Rectal smooth muscle tissue (tissue), 1 donor: ENCODE data around the gene TLL2.

Source experiments
- H3K27ac ChIP-seq: one replicate; pipeline ENCODE4 v1.7.0; 2013; ENCODE audit warnings: low read depth, low read length, inconsistent platforms
- H3K27me3 ChIP-seq: one replicate; pipeline ENCODE4 v1.7.0; 2013; ENCODE audit warnings: low read length; ENCODE audit not compliant: control insufficient read depth, insufficient read depth
- H3K36me3 ChIP-seq: one replicate; pipeline ENCODE4 v1.7.0; 2013; ENCODE audit warnings: low read length; ENCODE audit not compliant: control insufficient read depth, insufficient read depth
- H3K4me1 ChIP-seq: one replicate; pipeline ENCODE4 v1.7.0; 2013; ENCODE audit warnings: low read length; ENCODE audit not compliant: control insufficient read depth, insufficient read depth
- H3K4me3 ChIP-seq: one replicate; pipeline ENCODE4 v1.7.0; 2013; ENCODE audit warnings: low read length
- H3K9ac ChIP-seq: one replicate; pipeline ENCODE4 v1.7.0; 2013; ENCODE audit warnings: low read length

Gene TLL2

DNA sequence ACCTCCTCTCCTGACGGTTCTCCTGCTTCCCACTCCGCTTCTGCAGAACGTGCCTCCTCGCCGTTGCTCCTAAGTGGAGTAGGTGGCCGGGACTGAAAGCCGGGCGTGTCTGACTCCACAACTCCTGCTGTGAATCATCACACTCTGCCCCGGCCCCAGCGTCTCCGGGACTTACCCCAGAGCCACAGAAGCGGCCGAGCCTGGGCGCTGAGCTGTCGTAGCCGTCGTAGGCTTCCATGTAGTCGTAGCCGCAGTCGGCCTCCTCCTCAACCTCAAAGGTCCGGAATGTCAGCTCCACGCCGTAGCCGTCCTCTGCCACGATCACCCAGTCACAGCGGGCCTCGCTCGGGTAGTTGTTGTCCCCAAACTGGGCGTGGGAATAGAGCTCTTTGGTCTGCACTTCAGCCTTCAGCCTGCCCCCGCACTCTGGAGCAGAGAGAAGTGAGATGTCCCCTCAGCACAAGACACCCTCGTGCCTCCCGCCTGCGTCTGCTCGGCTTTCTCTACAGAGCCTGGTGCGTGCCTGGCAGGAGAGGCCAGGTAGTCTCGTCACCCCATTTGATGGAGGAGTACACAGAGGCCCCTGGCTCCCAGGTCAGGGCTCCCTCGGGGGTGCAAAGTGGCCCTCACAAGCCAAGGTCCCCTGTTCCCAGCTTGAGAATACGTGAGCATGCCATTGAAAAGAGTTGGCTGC lies 143.7 kb downstream of the TLL2 start:
- H3K4me3 ChIP-seq: no peak overlapping the region
- no peaks in the 10 kb centered on the region for H3K36me3 ChIP-seq
- no peak overlapping the region for H3K9ac ChIP-seq
- peaks cover 2% of the 10 kb centered on the region for H3K4me1 ChIP-seq
- no peak overlapping the region for H3K27ac ChIP-seq
- no peaks in the 10 kb centered on the region for H3K27me3 ChIP-seq

DNA sequence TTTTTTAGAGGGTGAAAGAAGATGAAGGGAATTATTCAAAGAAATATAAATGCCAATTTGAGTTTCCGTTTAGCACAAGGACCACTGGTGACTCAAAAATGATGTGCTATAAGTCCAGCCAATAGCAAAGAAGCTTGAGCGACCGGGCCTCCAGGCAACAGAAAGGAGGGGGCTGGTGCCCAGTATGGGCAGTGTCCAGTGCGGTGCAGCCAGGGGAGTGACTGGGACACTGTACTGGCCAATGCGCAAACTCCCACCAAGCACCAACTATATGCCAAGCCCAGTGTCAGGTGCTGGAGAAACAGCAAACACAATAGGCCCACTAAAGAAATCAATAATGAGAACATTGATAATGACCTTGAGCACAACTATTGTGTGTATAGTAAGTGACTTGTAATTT lies 144.8 kb downstream of the TLL2 start:
- Histone ChIP-seq H3K4me3 (no peak overlapping the region), H3K9ac (no peak overlapping the region), H3K27ac (no peak overlapping the region), H3K36me3 (no peaks in the 10 kb centered on the region), H3K27me3 (no peaks in the 10 kb centered on the region), H3K4me1 (no peaks in the 10 kb centered on the region)

DNA sequence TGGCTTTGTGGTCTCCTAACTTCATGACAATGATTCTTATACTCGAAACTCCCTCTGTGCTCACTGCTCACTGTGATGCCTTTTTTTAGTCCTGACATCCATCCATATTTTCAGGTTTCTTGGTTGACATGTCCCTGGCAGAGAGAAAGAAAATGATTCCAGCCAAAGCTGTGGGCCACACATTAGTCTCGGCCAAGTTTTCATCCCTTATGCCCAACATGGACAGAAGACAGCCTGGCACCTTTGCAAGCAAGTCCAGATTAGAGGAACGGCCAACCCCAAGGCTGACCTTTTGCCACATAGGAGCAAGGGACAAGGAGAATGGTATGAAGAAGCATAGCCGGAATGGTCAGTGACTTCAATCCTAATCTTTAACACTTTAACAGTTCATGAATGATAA lies 146.3 kb downstream of the TLL2 start:
- no peak overlapping the region for H3K9ac ChIP-seq
- no peaks in the 10 kb centered on the region for H3K4me1 ChIP-seq
- no peak overlapping the region for H3K4me3 ChIP-seq
- H3K27ac ChIP-seq: no peak overlapping the region
- no peaks in the 10 kb centered on the region for H3K27me3 ChIP-seq
- H3K36me3 ChIP-seq: no peaks in the 10 kb centered on the region

DNA sequence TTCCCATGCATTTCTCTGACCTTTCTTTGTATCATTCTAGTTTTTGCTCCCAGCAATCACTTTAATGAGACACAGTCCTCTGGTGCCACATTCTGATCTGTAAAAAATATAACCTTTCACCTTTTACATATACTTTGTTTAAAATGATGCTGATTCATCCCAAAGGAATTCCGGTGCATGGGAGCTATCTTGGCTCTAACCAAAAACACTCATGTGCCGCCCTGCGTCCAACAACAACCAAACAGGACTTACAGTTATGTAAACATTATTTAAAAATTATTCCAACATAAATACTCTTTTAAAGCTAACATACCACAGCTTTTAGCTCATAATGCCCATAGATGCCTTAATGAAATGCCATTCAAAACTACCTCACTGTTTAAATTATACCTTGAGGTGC lies 147.2 kb downstream of the TLL2 start:
- no peaks in the 10 kb centered on the region for H3K27me3 ChIP-seq
- no peaks in the 10 kb centered on the region for H3K4me1 ChIP-seq
- H3K9ac ChIP-seq: no peak overlapping the region
- no peak overlapping the region for H3K27ac ChIP-seq
- H3K4me3 ChIP-seq: no peak overlapping the region
- H3K36me3 ChIP-seq: no peaks in the 10 kb centered on the region

DNA sequence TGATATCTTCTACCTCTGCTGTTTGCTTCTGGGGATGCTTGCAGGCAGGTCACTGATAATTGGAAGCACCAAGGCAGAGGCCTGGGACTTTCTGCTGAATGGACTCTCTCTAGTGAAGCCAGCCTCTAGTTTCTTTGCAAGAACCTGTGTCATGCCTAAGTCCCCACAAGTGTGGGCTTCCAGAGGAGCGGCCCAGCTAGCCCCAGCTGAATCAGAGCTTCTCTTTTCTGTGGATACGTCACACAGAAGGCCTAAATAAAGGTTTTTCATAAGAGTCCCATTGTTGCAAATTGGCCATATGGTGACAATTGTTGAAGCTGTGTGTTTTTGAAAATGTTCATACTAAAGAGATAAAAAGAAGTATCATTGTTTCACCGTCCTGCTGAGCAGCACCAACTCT lies 148.2 kb downstream of the TLL2 start:
- H3K27me3 ChIP-seq: no peaks in the 10 kb centered on the region
- no peak overlapping the region for H3K9ac ChIP-seq
- no peak overlapping the region for H3K27ac ChIP-seq
- no peaks in the 10 kb centered on the region for H3K4me1 ChIP-seq
- no peak overlapping the region for H3K4me3 ChIP-seq
- no peaks in the 10 kb centered on the region for H3K36me3 ChIP-seq

DNA sequence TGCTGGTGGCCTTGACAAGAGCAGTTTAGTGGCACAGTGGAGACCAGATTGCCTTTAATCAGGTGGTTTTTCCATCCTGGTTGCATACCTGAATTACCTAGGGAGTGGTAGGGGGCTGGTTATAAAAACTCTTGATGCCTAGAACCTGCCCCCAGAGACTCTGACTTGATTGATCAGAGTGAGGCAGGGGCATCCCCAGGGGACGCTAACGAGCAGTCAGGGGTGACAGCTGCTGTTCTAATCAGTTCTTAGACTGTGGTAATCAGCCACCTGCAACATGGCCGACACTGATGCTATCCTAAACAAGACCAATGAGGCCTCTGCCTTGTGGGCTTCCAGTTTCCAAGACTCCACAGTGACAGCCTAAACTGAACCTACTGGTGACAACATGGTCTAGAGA lies 153.0 kb downstream of the TLL2 start:
- no peak overlapping the region for H3K4me3 ChIP-seq
- H3K4me1 ChIP-seq: no peaks in the 10 kb centered on the region
- H3K36me3 ChIP-seq: no peaks in the 10 kb centered on the region
- no peaks in the 10 kb centered on the region for H3K27me3 ChIP-seq
- H3K27ac ChIP-seq: no peak overlapping the region
- H3K9ac ChIP-seq: no peak overlapping the region

- Histone ChIP-seq H3K27ac (no peak overlapping the region), H3K36me3 (no peaks in the 10 kb centered on the region), H3K4me3 (no peak overlapping the region), H3K27me3 (no peaks in the 10 kb centered on the region), H3K9ac (no peak overlapping the region), H3K4me1 (no peaks in the 10 kb centered on the region)
Measured at GRCh38 chr10:96360331-96360730, 153.4 kb downstream of the TLL2 start.

DNA sequence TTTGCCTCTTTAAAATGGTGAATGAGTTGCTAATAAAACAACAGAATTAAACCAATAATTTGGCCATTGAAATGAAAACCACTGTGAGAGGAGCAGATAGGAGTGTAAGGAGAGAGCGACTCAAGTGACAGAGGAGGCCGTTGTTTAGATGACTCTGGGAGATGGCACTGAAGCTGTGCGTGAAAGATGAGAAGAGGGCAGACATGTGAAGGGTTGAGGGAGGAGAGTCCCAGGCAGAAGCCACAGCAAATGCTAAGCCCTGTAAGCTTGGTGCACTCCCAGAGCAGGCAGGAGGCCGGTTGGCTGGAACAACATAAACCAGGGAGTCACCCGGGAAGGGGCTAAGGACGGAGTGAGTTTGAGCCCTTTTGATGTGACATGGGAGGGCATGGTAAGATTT lies 154.1 kb downstream of the TLL2 start:
- H3K27ac ChIP-seq: no peak overlapping the region
- no peaks in the 10 kb centered on the region for H3K4me1 ChIP-seq
- no peak overlapping the region for H3K4me3 ChIP-seq
- H3K36me3 ChIP-seq: no peaks in the 10 kb centered on the region
- H3K27me3 ChIP-seq: no peaks in the 10 kb centered on the region
- H3K9ac ChIP-seq: no peak overlapping the region

DNA sequence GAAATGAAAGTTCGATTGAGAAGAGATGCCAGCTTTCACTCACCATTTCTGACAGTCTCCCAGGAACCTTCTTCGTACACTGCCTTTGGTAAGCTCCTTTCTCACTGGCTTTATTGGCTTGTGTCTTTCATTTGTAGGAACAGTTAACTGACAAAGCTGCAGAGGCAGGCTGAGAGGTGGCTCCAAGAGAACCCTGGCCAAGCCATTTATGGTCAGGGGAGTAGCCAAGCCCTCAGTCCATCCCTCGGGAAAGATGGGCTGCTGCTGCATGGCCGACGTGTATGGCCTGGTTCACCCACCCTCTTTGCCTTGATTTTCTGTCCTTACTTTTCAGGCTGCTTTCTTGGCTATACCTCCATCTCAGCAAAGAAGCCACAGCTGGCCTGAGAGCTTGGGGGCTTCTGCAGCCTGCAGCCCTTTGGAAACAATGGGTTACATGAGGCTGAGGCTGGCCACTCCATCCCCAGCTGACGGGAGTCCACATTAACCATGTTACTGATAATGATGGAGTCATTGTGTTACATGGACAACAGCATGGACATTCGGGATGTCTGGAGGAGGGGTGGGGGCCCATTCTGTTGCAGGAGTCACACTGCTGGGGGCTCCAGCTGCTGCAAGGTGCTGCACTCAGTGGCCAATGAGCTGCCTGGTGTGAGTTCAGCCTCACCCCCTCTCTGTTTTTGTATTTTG lies 154.7 kb downstream of the TLL2 start, which contains the start of gene OPALIN:
OPALIN (minus strand) TSS at position 152 of the 690 bp plus-strand sequence; CDS start at position 46, 106 bp downstream.
- H3K9ac ChIP-seq: no peak within 1 kb of the TSS
- no peak within 1 kb of the TSS for H3K27ac ChIP-seq
- H3K36me3 ChIP-seq: no peaks in the 10 kb centered on the region
- H3K4me3 ChIP-seq: no peak within 1 kb of the TSS
- H3K4me1 ChIP-seq: no peaks in the 10 kb centered on the region
- H3K27me3 ChIP-seq: no peaks in the 10 kb centered on the region

GRCh38 chr10:96357038-96357620 lies 156.6 kb downstream of the TLL2 start:
- H3K4me1 ChIP-seq: no peaks in the 10 kb centered on the region
- no peak overlapping the region for H3K4me3 ChIP-seq
- no peak overlapping the region for H3K27ac ChIP-seq
- no peak overlapping the region for H3K9ac ChIP-seq
- no peaks in the 10 kb centered on the region for H3K27me3 ChIP-seq
- no peaks in the 10 kb centered on the region for H3K36me3 ChIP-seq

DNA sequence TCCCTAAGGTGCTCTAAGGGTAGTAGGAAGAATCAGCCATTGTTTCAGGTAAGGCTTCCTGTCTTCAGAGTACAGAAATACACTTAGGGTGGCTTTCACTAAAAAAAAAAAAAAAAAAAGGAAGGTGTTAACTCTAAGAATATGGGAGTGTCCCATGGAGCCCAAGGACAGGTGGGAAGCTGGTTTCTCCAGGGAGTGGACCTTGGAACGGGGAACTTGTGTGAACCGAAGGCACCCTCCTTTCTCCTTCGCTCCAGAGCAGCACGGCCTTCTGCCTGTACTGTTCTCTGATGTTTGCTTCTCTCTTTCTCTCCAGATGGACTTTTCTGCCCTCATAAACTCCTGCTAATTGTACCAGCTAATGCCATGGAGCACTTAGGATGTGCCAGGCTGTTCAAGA lies 161.1 kb downstream of the TLL2 start:
- Histone ChIP-seq H3K9ac (no peak overlapping the region), H3K27me3 (no peaks in the 10 kb centered on the region), H3K4me1 (no peaks in the 10 kb centered on the region), H3K27ac (no peak overlapping the region), H3K4me3 (no peak overlapping the region), H3K36me3 (no peaks in the 10 kb centered on the region)

- Histone ChIP-seq H3K4me1 (no peaks in the 10 kb centered on the region), H3K4me3 (no peak overlapping the region), H3K9ac (no peak overlapping the region), H3K36me3 (no peaks in the 10 kb centered on the region), H3K27me3 (no peaks in the 10 kb centered on the region), H3K27ac (no peak overlapping the region)
Measured at GRCh38 chr10:96352027-96352426, 161.7 kb downstream of the TLL2 start.

DNA sequence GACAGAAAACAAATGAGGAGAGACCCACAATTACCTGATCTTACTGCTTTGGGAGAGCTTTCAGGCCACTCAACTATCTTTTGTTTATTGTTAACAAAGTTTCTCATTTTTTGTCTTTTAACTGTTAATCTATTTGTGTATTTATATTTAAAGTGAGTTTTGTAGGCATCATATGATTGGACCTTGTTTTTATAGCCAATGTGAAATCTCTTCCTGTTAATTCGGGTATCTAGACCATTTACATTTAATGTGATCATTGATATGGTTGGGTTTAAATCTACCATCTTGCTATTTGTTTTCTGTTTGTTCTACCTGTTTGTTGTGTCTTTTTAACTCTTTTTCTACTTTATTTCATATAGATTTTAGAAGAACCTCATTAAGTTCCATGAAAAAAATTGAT lies 167.4 kb downstream of the TLL2 start:
- H3K9ac ChIP-seq: no peak overlapping the region
- H3K27ac ChIP-seq: no peak overlapping the region
- H3K4me1 ChIP-seq: no peaks in the 10 kb centered on the region
- H3K36me3 ChIP-seq: no peaks in the 10 kb centered on the region
- no peak overlapping the region for H3K4me3 ChIP-seq
- H3K27me3 ChIP-seq: no peaks in the 10 kb centered on the region
